ENCODE data around the gene SEC24D. TPM values are rescaled to one million over a fixed set of nuclear protein-coding genes. Genes with fewer than 3 reads are reported as not detected.
"Not testable (repeated sequence)": the region's sequence is repeated elsewhere in the genome, so short reads cannot be mapped to it uniquely, and the experiment has no call there.

SEC24D gene
- total RNA-seq, 1 experiment from 2014 or later = 32.0 TPM

DNA sequence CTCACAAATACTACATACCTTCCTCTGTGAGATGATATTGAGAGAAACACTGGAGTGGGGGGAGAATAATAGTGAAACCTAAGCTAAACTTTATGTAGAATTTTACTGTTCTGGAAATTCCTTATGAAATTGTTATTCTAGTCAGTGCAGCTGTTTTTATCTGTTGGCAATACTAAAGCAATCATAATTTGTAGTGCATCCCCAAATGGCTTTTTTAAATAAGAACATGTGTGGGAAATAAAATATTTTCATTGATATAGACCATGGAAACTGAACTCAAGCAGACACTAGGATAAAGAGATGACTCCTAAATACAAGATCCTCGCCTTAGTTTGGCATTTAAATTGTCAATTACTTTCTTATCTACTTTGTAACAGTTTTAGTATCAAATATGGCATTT lies 51.1 kb downstream of the SEC24D start:
- TF ChIP-seq, protein P1, sequence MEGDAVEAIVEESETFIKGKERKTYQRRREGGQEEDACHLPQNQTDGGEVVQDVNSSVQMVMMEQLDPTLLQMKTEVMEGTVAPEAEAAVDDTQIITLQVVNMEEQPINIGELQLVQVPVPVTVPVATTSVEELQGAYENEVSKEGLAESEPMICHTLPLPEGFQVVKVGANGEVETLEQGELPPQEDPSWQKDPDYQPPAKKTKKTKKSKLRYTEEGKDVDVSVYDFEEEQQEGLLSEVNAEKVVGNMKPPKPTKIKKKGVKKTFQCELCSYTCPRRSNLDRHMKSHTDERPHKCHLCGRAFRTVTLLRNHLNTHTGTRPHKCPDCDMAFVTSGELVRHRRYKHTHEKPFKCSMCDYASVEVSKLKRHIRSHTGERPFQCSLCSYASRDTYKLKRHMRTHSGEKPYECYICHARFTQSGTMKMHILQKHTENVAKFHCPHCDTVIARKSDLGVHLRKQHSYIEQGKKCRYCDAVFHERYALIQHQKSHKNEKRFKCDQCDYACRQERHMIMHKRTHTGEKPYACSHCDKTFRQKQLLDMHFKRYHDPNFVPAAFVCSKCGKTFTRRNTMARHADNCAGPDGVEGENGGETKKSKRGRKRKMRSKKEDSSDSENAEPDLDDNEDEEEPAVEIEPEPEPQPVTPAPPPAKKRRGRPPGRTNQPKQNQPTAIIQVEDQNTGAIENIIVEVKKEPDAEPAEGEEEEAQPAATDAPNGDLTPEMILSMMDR (IDR thresholded peaks at IDR 0.05; ENCODE audit: insufficient read depth in 1 of 2, low read depth in 1 of 2, low read length in 1 of 2, severe bottlenecking in 1 of 2, unreplicated experiment in 1 of 2) = no peak
- Mint-ChIP-seq H3K4me1 (ENCODE audit: low read depth, unreplicated experiment) (no peaks in the 10 kb centered on the region), H3K27ac (ENCODE audit: unreplicated experiment) (no peak overlapping the region), H3K27me3 (ENCODE audit: insufficient read depth, unreplicated experiment) (no peaks in the 10 kb centered on the region), H3K4me3 (ENCODE audit: unreplicated experiment) (no peak overlapping the region), H3K9me3 (ENCODE audit: unreplicated experiment) (no peaks in the 10 kb centered on the region), H3K36me3 (ENCODE audit: insufficient read depth, unreplicated experiment) (peaks cover 20% of the 10 kb centered on the region)
- ChIA-PET POLR2A (no interaction called here), CTCF (no interaction called here)
- H3K4me1 ChIP-seq = no peaks in the 10 kb centered on the region; the same call in 1 of the 2 replicates
- no TSS peak for BruUV-seq (replicated peaks)
- intact Hi-C loops (cut with micrococcal nuclease; ENCODE audit: unreplicated experiment) = no loop called here
- no peaks in the 10 kb centered on the region for H3K27me3 ChIP-seq (replicated peaks; ENCODE audit: control insufficient read depth, insufficient read depth, low read length)
- no peak for DNase-seq
- H3K36me3 ChIP-seq (ENCODE audit: control insufficient read depth, insufficient read depth, low read length) = no peaks in the 10 kb centered on the region; the same call in 1 of the 2 replicates
- no peaks in the 10 kb centered on the region for H3K9me3 ChIP-seq
- H3K4me3 ChIP-seq (ENCODE audit: low read depth, low read length) = no peak overlapping the region

DNA sequence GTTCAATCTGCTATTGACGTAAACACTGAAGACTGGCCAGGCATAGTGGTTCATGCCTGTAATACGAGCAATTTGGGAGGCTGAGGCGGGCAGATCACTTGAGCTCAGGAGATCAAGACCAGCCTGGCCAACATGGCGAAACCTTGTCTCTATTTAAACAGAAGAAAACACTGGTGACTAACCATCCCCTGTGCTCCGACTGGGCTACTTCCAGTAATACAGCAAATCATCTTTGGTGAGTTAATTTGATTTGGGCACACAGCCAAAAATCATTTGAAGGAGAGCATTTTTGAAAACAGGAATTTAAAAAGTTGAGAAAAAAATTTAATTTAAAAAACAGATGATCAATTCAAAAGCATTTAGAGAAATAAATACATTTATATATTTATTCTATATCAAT lies 52.0 kb downstream of the SEC24D start:
- Mint-ChIP-seq H3K9me3 (ENCODE audit: unreplicated experiment) (no peaks in the 10 kb centered on the region), H3K4me3 (ENCODE audit: unreplicated experiment) (no peak overlapping the region), H3K27me3 (ENCODE audit: insufficient read depth, unreplicated experiment) (no peaks in the 10 kb centered on the region), H3K36me3 (ENCODE audit: insufficient read depth, unreplicated experiment) (peaks cover 20% of the 10 kb centered on the region), H3K4me1 (ENCODE audit: low read depth, unreplicated experiment) (no peaks in the 10 kb centered on the region), H3K27ac (ENCODE audit: unreplicated experiment) (no peak overlapping the region)
- intact Hi-C loops (cut with micrococcal nuclease; ENCODE audit: unreplicated experiment) = no loop called here
- TF ChIP-seq, protein P1 (IDR thresholded peaks at IDR 0.05; ENCODE audit: insufficient read depth in 1 of 2, low read depth in 1 of 2, low read length in 1 of 2, severe bottlenecking in 1 of 2, unreplicated experiment in 1 of 2) = no peak
- BruUV-seq (replicated peaks) = no TSS peak
- H3K27me3 ChIP-seq (replicated peaks; ENCODE audit: control insufficient read depth, insufficient read depth, low read length) = no peaks in the 10 kb centered on the region
- no peaks in the 10 kb centered on the region for H3K36me3 ChIP-seq (ENCODE audit: control insufficient read depth, insufficient read depth, low read length)
- DNase-seq = no peak
- CTCF ChIA-PET = no interaction called here
- H3K4me1 ChIP-seq = no peaks in the 10 kb centered on the region
- H3K4me3 ChIP-seq (ENCODE audit: low read depth, low read length) = no peak overlapping the region
- H3K9me3 ChIP-seq = no peaks in the 10 kb centered on the region
- POLR2A ChIA-PET = no interaction called here

DNA sequence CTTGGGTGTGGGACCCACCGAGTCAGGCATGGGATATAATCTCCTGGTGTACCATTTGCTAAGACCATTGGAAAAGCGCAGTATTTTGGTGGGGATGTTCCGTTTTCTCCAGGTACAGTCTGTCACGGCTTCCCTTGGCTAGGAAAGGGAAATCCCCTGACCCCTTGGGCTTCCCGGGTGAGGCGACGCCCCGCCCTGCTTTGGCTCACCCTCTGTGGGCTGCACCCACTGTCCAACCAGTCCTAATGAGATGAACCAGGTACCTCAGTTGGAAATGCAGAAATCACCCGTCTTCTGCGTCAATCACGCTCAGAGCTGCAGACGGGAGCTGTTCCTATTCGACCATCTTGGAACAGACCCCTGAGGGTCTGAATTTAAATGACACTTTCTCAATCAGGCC lies 53.0 kb downstream of the SEC24D start:
- H3K4me1 ChIP-seq; H3K27me3 Mint-ChIP-seq (ENCODE audit: insufficient read depth, unreplicated experiment); H3K9me3 ChIP-seq; H3K4me1 Mint-ChIP-seq (ENCODE audit: low read depth, unreplicated experiment); H3K36me3 ChIP-seq (ENCODE audit: control insufficient read depth, insufficient read depth, low read length); H3K4me3 ChIP-seq (ENCODE audit: low read depth, low read length); H3K4me3 Mint-ChIP-seq (ENCODE audit: unreplicated experiment); H3K27me3 ChIP-seq (replicated peaks; ENCODE audit: control insufficient read depth, insufficient read depth, low read length); BruUV-seq (replicated peaks); H3K9me3 Mint-ChIP-seq (ENCODE audit: unreplicated experiment); DNase-seq; H3K27ac Mint-ChIP-seq (ENCODE audit: unreplicated experiment); intact Hi-C loops (cut with micrococcal nuclease; ENCODE audit: unreplicated experiment); CTCF ChIA-PET; POLR2A ChIA-PET: not testable (repeated sequence)
- H3K36me3 Mint-ChIP-seq (ENCODE audit: insufficient read depth, unreplicated experiment) = peaks cover 20% of the 10 kb centered on the region

DNA sequence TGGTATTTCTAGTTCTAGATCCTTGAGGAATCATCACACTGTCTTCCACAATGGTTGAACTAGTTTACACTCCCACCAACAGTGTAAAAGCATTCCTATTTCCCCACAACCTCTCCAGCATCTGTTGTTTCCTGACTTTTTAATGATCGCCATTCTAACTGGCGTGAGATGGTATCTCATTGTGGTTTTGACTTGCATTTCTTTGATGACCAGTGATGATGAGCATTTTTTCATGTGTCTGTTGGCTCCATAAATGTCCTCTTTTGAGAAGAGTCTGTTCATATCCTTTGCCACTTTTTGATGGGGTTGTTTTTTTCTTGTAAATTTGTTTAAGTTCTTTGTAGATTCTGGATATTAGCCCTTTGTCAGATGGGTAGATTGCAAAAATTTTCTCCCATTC lies 58.3 kb downstream of the SEC24D start:
- BruUV-seq (replicated peaks); H3K27me3 Mint-ChIP-seq (ENCODE audit: insufficient read depth, unreplicated experiment); H3K4me3 Mint-ChIP-seq (ENCODE audit: unreplicated experiment); POLR2A ChIA-PET; H3K27ac Mint-ChIP-seq (ENCODE audit: unreplicated experiment); DNase-seq; H3K9me3 Mint-ChIP-seq (ENCODE audit: unreplicated experiment); H3K36me3 ChIP-seq (ENCODE audit: control insufficient read depth, insufficient read depth, low read length); H3K9me3 ChIP-seq; H3K4me3 ChIP-seq (ENCODE audit: low read depth, low read length); H3K4me1 Mint-ChIP-seq (ENCODE audit: low read depth, unreplicated experiment); H3K4me1 ChIP-seq; intact Hi-C loops (cut with micrococcal nuclease; ENCODE audit: unreplicated experiment); H3K27me3 ChIP-seq (replicated peaks; ENCODE audit: control insufficient read depth, insufficient read depth, low read length); H3K36me3 Mint-ChIP-seq (ENCODE audit: insufficient read depth, unreplicated experiment); CTCF ChIA-PET: not testable (repeated sequence)

DNA sequence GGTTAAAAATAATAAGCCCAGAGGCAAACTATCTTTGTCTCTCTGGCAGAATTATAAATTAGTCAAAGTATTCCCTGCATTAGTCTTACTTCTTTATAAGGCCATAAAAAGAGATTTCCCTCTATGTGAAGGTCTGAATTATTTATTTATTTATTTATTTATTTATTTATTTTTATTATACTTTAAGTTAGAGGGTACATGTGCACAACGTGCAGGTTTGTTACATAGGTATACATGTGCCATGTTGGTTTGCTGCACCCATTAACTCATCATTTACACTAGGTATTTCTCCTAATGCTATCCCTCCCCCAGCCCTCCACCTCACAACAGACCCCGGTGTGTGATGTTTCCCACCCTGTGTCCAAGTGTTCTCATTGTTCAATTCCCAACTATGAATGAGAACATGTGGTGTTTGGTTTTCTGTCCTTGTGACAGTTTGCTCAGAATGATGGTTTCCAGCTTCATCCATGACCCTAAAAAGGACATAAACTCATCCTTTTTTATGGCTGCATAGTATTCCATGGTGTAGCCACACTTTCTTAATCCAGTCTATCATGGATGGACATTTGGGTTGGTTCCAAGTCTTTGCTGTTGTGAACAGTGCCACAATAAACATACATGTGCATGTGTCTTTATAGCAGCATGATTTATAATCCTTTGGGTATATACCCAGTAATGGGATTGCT lies 58.8 kb downstream of the SEC24D start:
- H3K4me1 Mint-ChIP-seq (ENCODE audit: low read depth, unreplicated experiment); H3K4me3 Mint-ChIP-seq (ENCODE audit: unreplicated experiment); H3K36me3 ChIP-seq (ENCODE audit: control insufficient read depth, insufficient read depth, low read length); H3K4me3 ChIP-seq (ENCODE audit: low read depth, low read length); H3K4me1 ChIP-seq; H3K27me3 Mint-ChIP-seq (ENCODE audit: insufficient read depth, unreplicated experiment); H3K9me3 ChIP-seq; BruUV-seq (replicated peaks); intact Hi-C loops (cut with micrococcal nuclease; ENCODE audit: unreplicated experiment); H3K27ac Mint-ChIP-seq (ENCODE audit: unreplicated experiment); CTCF ChIA-PET; H3K27me3 ChIP-seq (replicated peaks; ENCODE audit: control insufficient read depth, insufficient read depth, low read length); H3K36me3 Mint-ChIP-seq (ENCODE audit: insufficient read depth, unreplicated experiment); H3K9me3 Mint-ChIP-seq (ENCODE audit: unreplicated experiment); POLR2A ChIA-PET; DNase-seq: not testable (repeated sequence)
